ENCODE measurements around the gene ANO3. TPM values are rescaled to one million over a fixed set of nuclear protein-coding genes. Genes with fewer than 3 reads are reported as not detected.

The ANO3 gene
- not detected in 2 replicates for total RNA-seq
- total RNA-seq (2013) = not detected
- not detected in 2 replicates for polyA plus RNA-seq
- polyA minus RNA-seq = not detected in 2 replicates

GRCh38 chr11:26331911-26332571 is at the start of gene ANO3:
Gene ANO3 (plus strand): TSS chr11:26332130. CDS start chr11:26332276, 146 bp downstream.
- CTCF ChIA-PET = no interaction called here
- H3K4me2 ChIP-seq (replicated peaks; ENCODE audit: low read depth, low read length, poor library complexity, severe bottlenecking) = no peak within 1 kb of the TSS

More at GRCh38 chr11:26331911-26332571, at the start of gene ANO3:
- H3K36me3 ChIP-seq (replicated peaks in 1 of 2; ENCODE audit: control extremely low read depth in 1 of 2, control insufficient read depth in 1 of 2, extremely low read depth in 1 of 2, insufficient read depth in 2 of 2, low read length in 1 of 2) = no peaks in the 10 kb centered on the region
- Mint-ChIP-seq H3K27me3 (peaks cover 21% of the 10 kb centered on the region), H3K9me3 (ENCODE audit: insufficient read depth) (no peaks in the 10 kb centered on the region), H3K27ac (no peak within 1 kb of the TSS), H3K4me3 (no peak within 1 kb of the TSS), H3K4me1 (no peaks in the 10 kb centered on the region)
- H4K20me1 ChIP-seq (ENCODE audit: control insufficient read depth, insufficient read depth, low read length, poor library complexity, severe bottlenecking) = no peaks in the 10 kb centered on the region
- no peak within 1 kb of the TSS for H3K4me3 ChIP-seq (ENCODE audit: control extremely low read depth in 1 of 5, extremely low read depth in 1 of 5, insufficient read depth in 1 of 5, low read depth in 2 of 5, low read length in 4 of 5)
- WGBS (ENCODE audit: insufficient coverage) = 8% methylated on average over 30 of the region's 36 CpGs
- peak within 1 kb of the TSS; percentile 19 for H2AFZ ChIP-seq (ENCODE audit: insufficient read depth, low read depth, low read length, poor library complexity, severe bottlenecking)
- DNase-seq (peak; percentile 2), ATAC-seq (ENCODE audit: low read depth) (no peak)
- H3K9ac ChIP-seq (ENCODE audit: low read length) = no peak within 1 kb of the TSS
- H3K79me2 ChIP-seq (ENCODE audit: control insufficient read depth, insufficient read depth, low read length) = no peaks in the 10 kb centered on the region
- no peaks in the 10 kb centered on the region for H3K4me1 ChIP-seq (ENCODE audit: control insufficient read depth in 2 of 2, insufficient read depth in 2 of 2, low read length in 2 of 2)
- POLR2A ChIA-PET = no interaction called here
- H3K27me3 ChIP-seq (replicated peaks in 1 of 4; ENCODE audit: control extremely low read depth in 1 of 4, control insufficient read depth in 3 of 4, insufficient read depth in 4 of 4, low read length in 3 of 4) = peaks cover 0 to 6% (median 0%) of the 10 kb centered on the region in 4 experiments
- TF ChIP-seq EZH2 (IDR thresholded peaks at IDR 0.05; ENCODE audit: borderline replicate concordance, insufficient read depth, low read depth, low read length, poor library complexity, severe bottlenecking) = no peak
- TF ChIP-seq, protein P1, sequence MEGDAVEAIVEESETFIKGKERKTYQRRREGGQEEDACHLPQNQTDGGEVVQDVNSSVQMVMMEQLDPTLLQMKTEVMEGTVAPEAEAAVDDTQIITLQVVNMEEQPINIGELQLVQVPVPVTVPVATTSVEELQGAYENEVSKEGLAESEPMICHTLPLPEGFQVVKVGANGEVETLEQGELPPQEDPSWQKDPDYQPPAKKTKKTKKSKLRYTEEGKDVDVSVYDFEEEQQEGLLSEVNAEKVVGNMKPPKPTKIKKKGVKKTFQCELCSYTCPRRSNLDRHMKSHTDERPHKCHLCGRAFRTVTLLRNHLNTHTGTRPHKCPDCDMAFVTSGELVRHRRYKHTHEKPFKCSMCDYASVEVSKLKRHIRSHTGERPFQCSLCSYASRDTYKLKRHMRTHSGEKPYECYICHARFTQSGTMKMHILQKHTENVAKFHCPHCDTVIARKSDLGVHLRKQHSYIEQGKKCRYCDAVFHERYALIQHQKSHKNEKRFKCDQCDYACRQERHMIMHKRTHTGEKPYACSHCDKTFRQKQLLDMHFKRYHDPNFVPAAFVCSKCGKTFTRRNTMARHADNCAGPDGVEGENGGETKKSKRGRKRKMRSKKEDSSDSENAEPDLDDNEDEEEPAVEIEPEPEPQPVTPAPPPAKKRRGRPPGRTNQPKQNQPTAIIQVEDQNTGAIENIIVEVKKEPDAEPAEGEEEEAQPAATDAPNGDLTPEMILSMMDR (IDR thresholded peaks at IDR 0.05) = no peak
- H3K27ac ChIP-seq (ENCODE audit: low read length in 2 of 2) = no peak within 1 kb of the TSS
- intact Hi-C loops (cut with micrococcal nuclease) = no loop called here
- peaks cover 0 to 5% (median 0%) of the 10 kb centered on the region in 3 donors for H3K9me3 ChIP-seq (ENCODE audit: control extremely low read depth in 1 of 3, control insufficient read depth in 2 of 3, insufficient read depth in 1 of 3, low read length in 2 of 3)
